PC-3 (cell line): ENCODE data around the gene ASPDH.

Experiments used
- EZH2 ChIP-seq: fragments of 300-600 bp; sonication (generic); IDR thresholded peaks from one replicate; pipeline ENCODE4 v1.6.1; 2017; ENCODE audit warnings: antibody characterized with exemption, mild to moderate bottlenecking, low read length; ENCODE audit not compliant: unreplicated experiment
- TF ChIP-seq, protein P1 (sequence below): fragments of 300-600 bp; sonication (generic); conservative IDR thresholded peaks from 2 replicates; pipeline ENCODE4 v1.5.1; 2017; ENCODE audit warnings: antibody characterized with exemption, low read depth, mild to moderate bottlenecking, low read length

DNA sequence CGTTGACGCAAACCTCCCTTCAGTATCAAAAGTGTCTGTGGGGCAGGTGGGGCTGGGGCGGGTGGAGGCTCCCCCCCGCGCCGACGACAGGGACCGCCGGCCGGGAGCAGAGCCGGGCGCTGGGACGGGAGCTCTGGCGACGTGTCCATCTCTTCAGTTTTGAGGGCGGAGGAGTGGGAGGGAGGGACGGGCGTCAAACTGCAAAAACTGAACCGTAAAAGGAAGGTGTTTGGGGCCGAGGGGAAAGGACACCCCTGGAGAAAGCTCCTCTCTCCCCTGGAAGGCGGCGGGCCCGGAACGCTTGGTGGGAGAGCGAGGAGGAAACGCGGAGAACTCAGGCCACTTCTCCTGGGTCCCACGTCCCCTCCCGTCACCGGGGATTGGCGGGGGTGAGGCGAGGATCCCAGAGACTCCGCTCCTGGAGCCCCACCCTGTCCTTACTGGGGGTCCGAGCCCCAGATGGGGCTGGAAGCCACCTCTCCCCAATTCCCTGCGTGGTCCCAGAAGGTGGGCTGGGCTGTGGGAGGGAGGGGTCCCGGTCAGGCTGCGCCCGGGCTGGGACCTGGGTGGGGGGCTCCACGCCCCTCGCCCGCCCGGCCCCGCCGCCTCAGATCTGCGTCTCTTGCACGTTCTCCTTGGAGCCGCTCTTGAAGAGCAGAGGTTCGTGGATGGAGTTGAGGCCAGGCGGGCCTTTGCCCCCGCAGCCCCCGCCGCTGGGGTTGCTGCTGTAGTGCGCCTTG, 3.4 kb upstream of the ASPDH start:
- TF ChIP-seq, protein P1, sequence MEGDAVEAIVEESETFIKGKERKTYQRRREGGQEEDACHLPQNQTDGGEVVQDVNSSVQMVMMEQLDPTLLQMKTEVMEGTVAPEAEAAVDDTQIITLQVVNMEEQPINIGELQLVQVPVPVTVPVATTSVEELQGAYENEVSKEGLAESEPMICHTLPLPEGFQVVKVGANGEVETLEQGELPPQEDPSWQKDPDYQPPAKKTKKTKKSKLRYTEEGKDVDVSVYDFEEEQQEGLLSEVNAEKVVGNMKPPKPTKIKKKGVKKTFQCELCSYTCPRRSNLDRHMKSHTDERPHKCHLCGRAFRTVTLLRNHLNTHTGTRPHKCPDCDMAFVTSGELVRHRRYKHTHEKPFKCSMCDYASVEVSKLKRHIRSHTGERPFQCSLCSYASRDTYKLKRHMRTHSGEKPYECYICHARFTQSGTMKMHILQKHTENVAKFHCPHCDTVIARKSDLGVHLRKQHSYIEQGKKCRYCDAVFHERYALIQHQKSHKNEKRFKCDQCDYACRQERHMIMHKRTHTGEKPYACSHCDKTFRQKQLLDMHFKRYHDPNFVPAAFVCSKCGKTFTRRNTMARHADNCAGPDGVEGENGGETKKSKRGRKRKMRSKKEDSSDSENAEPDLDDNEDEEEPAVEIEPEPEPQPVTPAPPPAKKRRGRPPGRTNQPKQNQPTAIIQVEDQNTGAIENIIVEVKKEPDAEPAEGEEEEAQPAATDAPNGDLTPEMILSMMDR, result no peak
- no peak for TF ChIP-seq EZH2
